Urinary bladder (tissue), 4 donors: ENCODE results near the gene AK8. TPM values are rescaled to one million over a fixed set of nuclear protein-coding genes. Genes with fewer than 3 reads are reported as not detected.
"Not testable (repeated sequence)": the region's sequence is repeated elsewhere in the genome, so short reads cannot be mapped to it uniquely, and the experiment has no call there.

Source experiments
- DNase-seq: peaks from one replicate; pipeline ENCODE4 v3.0.0-alpha.2; 2015; ENCODE audit errors: extremely low spot score
- H3K27ac ChIP-seq: one replicate; pipeline ENCODE4 v1.5.1; 2013; ENCODE audit warnings: low read depth, mild to moderate bottlenecking, moderate library complexity
- H3K36me3 ChIP-seq: one replicate; pipeline ENCODE4 v1.6.1; 2013; ENCODE audit warnings: mild to moderate bottlenecking, moderate library complexity; ENCODE audit not compliant: insufficient read depth
- H3K4me1 ChIP-seq: one replicate; pipeline ENCODE4 v1.6.1; 2013; ENCODE audit warnings: mild to moderate bottlenecking, moderate library complexity; ENCODE audit not compliant: insufficient read depth
- H3K4me3 ChIP-seq: one replicate; pipeline ENCODE4 v1.5.1; 2013; ENCODE audit warnings: low read depth, low read length
- WGBS: extraction: QIAGEN DNeasy Blood & Tissue Kit; methylation state at CpG from one replicate; pipeline ENCODE4 v1.1.7; 2013; 5-methylcytosine and 5-hydroxymethylcytosine counted together
- polyA plus RNA-seq: library from polyadenylated mRNA; stranded (reverse); fragments of 200-250 nt; gene quantifications from one replicate; pipeline ENCODE4 v1.2.3, GENCODE V29; 2013
- total RNA-seq: library from RNA; depleted of rRNA; stranded (reverse); fragments of >200 nt; gene quantifications from one replicate; pipeline ENCODE4 v1.2.3, GENCODE V29; 2014
- donor health status: healthy with polysubstance abuse.
- donor health status: healthy.

Gene AK8
- total and polyA plus RNA-seq, 2 donors: 1.0 to 1.1 TPM

GRCh38 chr9:132729235-132729890 is 148.7 kb downstream of the AK8 start:
- Histone ChIP-seq H3K36me3 (no peaks in the 10 kb centered on the region), H3K27ac (no peak overlapping the region), H3K4me1 (no peaks in the 10 kb centered on the region), H3K4me3 (no peak overlapping the region)
- DNase-seq: no peak
- 57% methylated on average over 5 of the region's 5 CpGs for whole genome bisulfite sequencing

GRCh38 chr9:132728497-132728896 is 149.6 kb downstream of the AK8 start:
- Histone ChIP-seq H3K4me3 (no peak overlapping the region), H3K4me1 (no peaks in the 10 kb centered on the region), H3K36me3 (no peaks in the 10 kb centered on the region), H3K27ac (no peak overlapping the region)
- 58% methylated on average over 2 of the region's 2 CpGs for WGBS
- DNase-seq: no peak

DNA sequence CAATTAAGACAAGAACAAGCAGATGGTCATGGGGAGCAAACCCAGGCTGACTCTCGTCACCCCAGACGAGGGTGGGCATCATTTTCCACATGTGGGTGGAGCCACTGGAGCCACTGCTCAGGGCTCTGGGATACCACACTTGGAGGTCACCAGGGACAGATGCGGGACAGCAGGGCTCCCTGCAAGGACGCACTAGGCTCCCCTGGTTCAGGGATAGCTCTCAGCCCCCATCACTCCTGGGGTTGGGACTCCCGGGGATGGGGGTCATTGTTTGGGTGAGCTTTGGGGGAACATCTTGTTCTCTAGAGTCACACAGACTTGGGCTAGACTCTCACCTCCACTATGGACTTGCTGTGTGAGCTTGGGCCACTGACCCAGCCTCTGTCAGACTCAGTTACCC is 150.0 kb downstream of the AK8 start:
- Histone ChIP-seq H3K4me3 (no peak overlapping the region), H3K4me1 (no peaks in the 10 kb centered on the region), H3K27ac (no peak overlapping the region), H3K36me3 (no peaks in the 10 kb centered on the region)
- 87% methylated on average over 5 of the region's 5 CpGs for WGBS
- no peak for DNase-seq

DNA sequence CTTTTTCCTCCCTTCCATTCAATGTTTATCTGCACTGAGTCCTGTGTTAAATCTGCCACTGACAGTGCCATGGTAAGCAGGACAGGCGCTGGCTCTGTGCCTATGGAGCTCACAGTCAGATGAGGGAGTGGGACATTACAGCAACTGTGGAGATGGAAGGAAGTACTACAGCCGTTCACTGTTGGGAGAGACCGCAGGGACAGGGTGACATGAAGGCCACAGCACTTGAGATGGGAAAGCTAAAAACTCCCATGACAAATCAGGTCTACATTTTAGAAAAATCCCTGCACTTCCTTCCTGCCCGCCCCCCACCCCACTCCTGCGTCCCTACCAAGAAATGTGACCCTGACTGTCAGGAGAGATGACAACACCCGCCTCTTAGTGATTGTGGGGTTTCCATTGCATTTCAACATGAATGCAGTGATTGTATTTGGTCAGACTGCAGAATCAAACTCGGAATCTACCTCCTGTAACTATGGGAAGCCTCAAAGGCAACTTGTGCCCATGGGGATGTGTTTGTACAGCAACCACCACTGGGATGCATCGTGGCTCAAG is 151.4 kb downstream of the AK8 start:
- Histone ChIP-seq H3K4me1 (no peaks in the 10 kb centered on the region), H3K27ac (no peak overlapping the region), H3K4me3 (no peak overlapping the region), H3K36me3 (no peaks in the 10 kb centered on the region)
- DNase-seq: no peak
- WGBS: 73% methylated on average over 8 of the region's 8 CpGs

GRCh38 chr9:132725306-132725705 is 152.8 kb downstream of the AK8 start:
- no peak for DNase-seq
- WGBS: 94% methylated on average over 13 of the region's 13 CpGs

GRCh38 chr9:132723809-132724208 is 154.3 kb downstream of the AK8 start:
- Histone ChIP-seq H3K4me1 (no peaks in the 10 kb centered on the region), H3K4me3 (no peak overlapping the region), H3K27ac (no peak overlapping the region), H3K36me3 (no peaks in the 10 kb centered on the region)
- 83% methylated on average over 4 of the region's 4 CpGs for WGBS
- no peak for DNase-seq

More at GRCh38 chr9:132725306-132725705, 152.8 kb downstream of the AK8 start:
- Histone ChIP-seq H3K4me3 (no peak overlapping the region), H3K36me3 (no peaks in the 10 kb centered on the region), H3K27ac (no peak overlapping the region), H3K4me1 (no peaks in the 10 kb centered on the region)

- WGBS: 83% methylated on average over 16 of the region's 16 CpGs
- DNase-seq: no peak
- H3K27ac ChIP-seq: no peak overlapping the region
- no peaks in the 10 kb centered on the region for H3K36me3 ChIP-seq
- H3K4me3 ChIP-seq: no peak overlapping the region
- no peaks in the 10 kb centered on the region for H3K4me1 ChIP-seq
Observed at GRCh38 chr9:132722564-132723065, 155.5 kb downstream of the AK8 start.

- H3K27ac ChIP-seq: no peak overlapping the region
- no peaks in the 10 kb centered on the region for H3K4me1 ChIP-seq
- 91% methylated on average over 12 of the region's 12 CpGs for WGBS
Observed at GRCh38 chr9:132721661-132722060, 156.4 kb downstream of the AK8 start.

GRCh38 chr9:132718381-132718928 is 159.6 kb downstream of the AK8 start:
- H3K27ac ChIP-seq, H3K4me1 ChIP-seq, H3K36me3 ChIP-seq, H3K4me3 ChIP-seq, DNase-seq: not testable (repeated sequence)
- 48% methylated on average over 8 of the region's 8 CpGs for WGBS

More at GRCh38 chr9:132721661-132722060, 156.4 kb downstream of the AK8 start:
- no peak overlapping the region for H3K4me3 ChIP-seq
- H3K36me3 ChIP-seq: no peaks in the 10 kb centered on the region
- DNase-seq: no peak

- no peaks in the 10 kb centered on the region for H3K36me3 ChIP-seq
- no peak overlapping the region for H3K4me3 ChIP-seq
- WGBS: 54% methylated on average over 13 of the region's 13 CpGs
- H3K27ac ChIP-seq: no peak overlapping the region
- DNase-seq: no peak
- H3K4me1 ChIP-seq: no peaks in the 10 kb centered on the region
Observed at GRCh38 chr9:132717326-132717945, 160.6 kb downstream of the AK8 start.

- WGBS: 89% methylated on average over 4 of the region's 4 CpGs
- Histone ChIP-seq H3K27ac (no peak overlapping the region), H3K36me3 (no peaks in the 10 kb centered on the region), H3K4me3 (no peak overlapping the region), H3K4me1 (no peaks in the 10 kb centered on the region)
- no peak for DNase-seq
Observed at GRCh38 chr9:132716007-132716406, 162.1 kb downstream of the AK8 start.

- Histone ChIP-seq H3K4me1 (no peaks in the 10 kb centered on the region), H3K27ac (no peak overlapping the region), H3K4me3 (no peak overlapping the region), H3K36me3 (no peaks in the 10 kb centered on the region)
- 76% methylated on average over 5 of the region's 5 CpGs for WGBS
- DNase-seq: no peak
Observed at GRCh38 chr9:132712753-132713152, 165.3 kb downstream of the AK8 start.

- Histone ChIP-seq H3K4me1 (no peaks in the 10 kb centered on the region), H3K27ac (no peak overlapping the region)
- WGBS: 86% methylated on average over 3 of the region's 3 CpGs
Observed at GRCh38 chr9:132711846-132712245, 166.2 kb downstream of the AK8 start.

DNA sequence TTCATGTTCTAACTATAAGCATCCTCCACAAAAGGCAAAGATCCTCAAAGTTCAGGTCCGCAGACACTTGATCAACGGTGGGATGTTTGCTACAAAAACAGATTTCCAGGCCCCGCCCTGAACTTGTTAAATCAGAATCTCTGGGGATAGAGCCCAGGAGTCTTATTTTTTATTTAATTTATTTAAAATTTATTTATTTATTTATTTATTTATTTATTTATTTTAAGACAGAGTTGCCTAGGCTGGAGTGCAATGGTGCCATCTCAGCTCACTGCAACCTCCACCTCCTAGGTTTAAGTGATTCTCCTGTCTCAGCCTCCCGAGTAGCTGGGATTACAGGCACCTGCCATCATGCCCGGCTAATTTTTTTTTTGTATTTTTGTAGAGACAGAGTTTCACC is 166.9 kb downstream of the AK8 start:
- H3K27ac ChIP-seq, H3K36me3 ChIP-seq, DNase-seq, H3K4me3 ChIP-seq, H3K4me1 ChIP-seq: not testable (repeated sequence)
- WGBS: 95% methylated on average over 5 of the region's 5 CpGs

More at GRCh38 chr9:132711846-132712245, 166.2 kb downstream of the AK8 start:
- no peaks in the 10 kb centered on the region for H3K36me3 ChIP-seq
- DNase-seq: no peak
- H3K4me3 ChIP-seq: no peak overlapping the region
